GM12878 (cell line): ENCODE results near the gene MRPL34. TPM values are rescaled to one million over a fixed set of nuclear protein-coding genes. Genes with fewer than 3 reads are reported as not detected.

Experiments used
- ATAC-seq: fragments of 200-7000 bp; cut with Tn5 transposase; 3 replicates; pipeline ENCODE4 v1.9.1; 2020; ENCODE audit warnings: mild to moderate bottlenecking, moderate library complexity
- BruUV-seq: library from RNA; stranded (reverse); fragments of 400-500 nt; replicated peaks from 2 replicates; lab custom pipeline; 2021; lab: Mats Ljungman, UMichigan
- CTCF ChIA-PET: fragments of 300-600 bp; sonication (Branson Sonifier 250); formaldehyde crosslinking; extraction: SDS; loops from one replicate; lab custom pipeline; 2021; ENCODE audit warnings: inconsistent platforms; lab: Yijun Ruan, JAX
- POLR2A ChIA-PET: fragments of 350-600 bp; formaldehyde crosslinking; extraction: SDS; loops from one replicate; lab custom pipeline; 2021; ENCODE audit warnings: inconsistent platforms; lab: Charles Lee
- RAD21 ChIA-PET: fragments of 300-600 bp; sonication (Branson Sonifier 250); formaldehyde crosslinking; loops from one replicate; lab custom pipeline; 2023; ENCODE audit warnings: antibody characterized with exemption; ENCODE audit not compliant: unreplicated experiment; lab: Charles Lee
- SMC1A ChIA-PET: fragments of 300-600 bp; sonication (Branson Sonifier 250); formaldehyde crosslinking; loops from one replicate; lab custom pipeline; 2023; ENCODE audit not compliant: unreplicated experiment, uncharacterized antibody; lab: Charles Lee
- DNase-seq: peaks from one replicate; pipeline ENCODE4 v3.0.0-alpha.2; 2011; ENCODE audit warnings: low read depth, low spot score
- FAIRE-seq: peaks from 3 replicates; lab custom pipeline; 2011; peaks lifted over from hg19 to GRCh38; lab: Jason Lieb, UNC
- H2AFZ ChIP-seq: 2 replicates; pipeline ENCODE4 v1.6.0; 2011; ENCODE audit warnings: low read depth, low read length, control low read depth; ENCODE audit not compliant: control insufficient read depth
- H3K27ac ChIP-seq: 2 replicates; pipeline ENCODE4 v1.5.1; 2011; ENCODE audit warnings: control low read depth; ENCODE audit not compliant: control insufficient read depth, insufficient read depth
- H3K27me3 ChIP-seq, 2 experiments: replicated peaks in 1 of 2; 2 replicates each; pipeline versions ENCODE4 v1.6.0 to v1.6.1; 2011; ENCODE audit warnings: low read length in 1 of 2; ENCODE audit not compliant: control insufficient read depth in 2 of 2, insufficient read depth in 2 of 2
- H3K36me3 ChIP-seq, 2 experiments: 2 replicates each; pipeline ENCODE4 v1.5.1; 2011; ENCODE audit warnings: low read length in 1 of 2; ENCODE audit not compliant: control insufficient read depth in 2 of 2, insufficient read depth in 2 of 2
- H3K4me1 ChIP-seq: 2 replicates; pipeline ENCODE4 v1.6.1; 2011; ENCODE audit warnings: mild to moderate bottlenecking, low read length, moderate library complexity, mixed read lengths; ENCODE audit not compliant: control insufficient read depth, insufficient read depth
- H3K4me2 ChIP-seq: 2 replicates; pipeline ENCODE4 v1.6.0; 2011; ENCODE audit warnings: control low read depth; ENCODE audit not compliant: control insufficient read depth, insufficient read depth
- H3K4me3 ChIP-seq: fragments of 200-600 bp; sonication (generic); 2 replicates; pipeline ENCODE4 v1.5.1; 2016
- H3K79me2 ChIP-seq: 2 replicates; pipeline ENCODE4 v1.6.0; 2011; ENCODE audit warnings: low read length; ENCODE audit not compliant: control insufficient read depth, insufficient read depth
- H3K9ac ChIP-seq: 2 replicates; pipeline ENCODE4 v1.8.0; 2011; ENCODE audit warnings: low read length, control low read depth, mixed read lengths; ENCODE audit not compliant: control insufficient read depth, insufficient read depth
- H3K9me3 ChIP-seq: replicated peaks from 3 replicates; pipeline ENCODE4 v1.5.1; 2011; ENCODE audit warnings: mild to moderate bottlenecking, low read length; ENCODE audit not compliant: control insufficient read depth, insufficient read depth
- H4K20me1 ChIP-seq: 2 replicates; pipeline ENCODE4 v1.6.0; 2011; ENCODE audit not compliant: control insufficient read depth, insufficient read depth
- BCL11A ChIP-seq: IDR thresholded peaks from 2 replicates; pipeline ENCODE4 v1.6.1; 2011; ENCODE audit warnings: low read depth, low read length
- HSF1 ChIP-seq: fragments of 150-350 bp; IDR thresholded peaks from 2 replicates; pipeline ENCODE4 v1.6.1; 2014; ENCODE audit warnings: mild to moderate bottlenecking, low read depth, low read length
- KAT2A ChIP-seq: conservative IDR thresholded peaks from 2 replicates; pipeline ENCODE4 v1.6.1; 2011; ENCODE audit warnings: low read depth, low read length; ENCODE audit not compliant: control insufficient read depth
- NFXL1 ChIP-seq: fragments of 450-650 bp; IDR thresholded peaks from 2 replicates; pipeline ENCODE4 v1.6.1; 2017; ENCODE audit warnings: antibody characterized with exemption, mild to moderate bottlenecking, borderline replicate concordance
- RAD51 ChIP-seq: fragments of 450-650 bp; IDR thresholded peaks from 2 replicates; pipeline ENCODE4 v1.6.1; 2016; ENCODE audit warnings: moderate library complexity, mild to moderate bottlenecking, inconsistent platforms
- RB1 ChIP-seq: fragments of 450-650 bp; formaldehyde crosslinking; IDR thresholded peaks from 2 replicates; pipeline ENCODE4 v1.6.1; 2017; ENCODE audit warnings: mild to moderate bottlenecking, borderline replicate concordance
- SIX5 ChIP-seq: IDR thresholded peaks from 2 replicates; pipeline ENCODE4 v1.6.1; 2011; ENCODE audit warnings: mild to moderate bottlenecking, low read depth, low read length, moderate library complexity; ENCODE audit not compliant: severe bottlenecking
- YY1 ChIP-seq: IDR thresholded peaks from 2 replicates; pipeline ENCODE4 v1.6.1; 2011; ENCODE audit warnings: low read depth, mild to moderate bottlenecking, low read length
- WGBS: methylation state at CpG from one replicate; pipeline ENCODE4 v1.1.6; 2016; ENCODE audit warnings: low lambda C conversion rate; ENCODE audit not compliant: insufficient replicate concordance, insufficient coverage; ENCODE audit errors: missing lambda C conversion rate; 5-methylcytosine and 5-hydroxymethylcytosine counted together
- in situ Hi-C: fragments of 300-500 bp; cut with MboI; formaldehyde crosslinking; loops from 9 replicates; pipeline ENCODE4 v1.14.3; 2018; ENCODE audit warnings: mixed read lengths
- intact Hi-C: fragments of 100-400 bp; cut with micrococcal nuclease; formaldehyde crosslinking; loops from one replicate; pipeline ENCODE4 v1.14.2; 2022; ENCODE audit not compliant: unreplicated experiment
- polyA plus RNA-seq, 11 experiments: library from polyadenylated mRNA; depleted of rRNA in 4 of 11; unstranded in 6 of 11; stranded (reverse) in 5 of 11; fragments of >200 nt; fragmentation: Nextera tagmentation in 4 of 11; fragmentation: Illumina TruSeq in 1 of 11; extraction: Ambion mirVana in 4 of 11; extraction: Trizol in 1 of 11; gene quantifications; 1 replicate in 1 of 11; 2 replicates in 10 of 11; pipeline versions ENCODE4 v1.2.1 to v1.2.3, GENCODE V29; 2011 to 2016; ENCODE audit warnings: inconsistent platforms in 2 of 11, missing spikeins in 2 of 11, low read depth in 1 of 11
- total RNA-seq, 4 experiments: library from RNA; depleted of rRNA in 3 of 4; stranded (reverse); fragments of >200 nt in 3 of 4; fragmentation: Illumina TruSeq in 1 of 4; extraction: Trizol in 1 of 4; gene quantifications; 2 replicates each; pipeline versions ENCODE4 v1.2.1 to v1.2.3, GENCODE V29; 2013 to 2021

Gene MRPL34
- total and polyA plus RNA-seq, 10 of the 15 experiments (the other 5 are each of a cell fraction or from before 2014, with no cell fraction given), result 8.6 to 198 (median 78.6) TPM

- TF ChIP-seq YY1 (peak; percentile 32; the same call in 1 of the 2 replicates), BCL11A (no peak), RB1 (peak; percentile 70; the same call in 1 of the 2 replicates), RAD51 (peak; percentile 33; the same call in 1 of the 2 replicates), KAT2A (no peak), NFXL1 (no peak)
- TF ChIP-seq, all 136 proteins: peak for 38
Measured at GRCh38 chr19:17303167-17303939, 2.3 kb upstream of the MRPL34 start, which contains the start of gene ABHD8 (continued).

GRCh38 chr19:17303940-17304267 is 1.8 kb upstream of the MRPL34 start:
- WGBS, result 79% methylated on average over 12 of the region's 12 CpGs
- H3K79me2 ChIP-seq, result peaks cover 11% of the 10 kb centered on the region
- H4K20me1 ChIP-seq, result no peaks in the 10 kb centered on the region
- ChIA-PET SMC1A (interaction anchor here (0.7 to 1.7 kb wide), 5 partner anchors 12 to 229 kb away, joined by 3 to 4 read pairs (median 3); partner anchors contain the start of gene USE1), CTCF (interaction anchor here (0.7 to 5.0 kb wide), 9 partner anchors 10 to 236 kb away, joined by 3 to 43 read pairs (median 4); partner anchors contain the start of genes ANO8, BABAM1 and CCDC194), POLR2A (interaction anchor here (0.8 to 2.9 kb wide), 6 partner anchors 11 to 102 kb away, joined by 3 to 12 read pairs (median 4); partner anchors contain the start of genes ANO8, BABAM1, BST2 and OCEL1), RAD21 (interaction anchor here (0.8 to 1.5 kb wide), 5 partner anchors 9 to 85 kb away, joined by 3 to 7 read pairs (median 5); partner anchors contain the start of gene BABAM1)
- peak overlapping the region; percentile 22; the same call in 1 of the 2 replicates for H3K27ac ChIP-seq
- ATAC-seq (no peak), FAIRE-seq (no peak), DNase-seq (no peak)
- peak overlapping the region; percentile 4; the same call in 1 of the 2 replicates for H3K9ac ChIP-seq
- BruUV-seq, result no TSS peak
- H3K9me3 ChIP-seq, result no peaks in the 10 kb centered on the region
- H3K4me3 ChIP-seq, result no peak overlapping the region
- 0 out of 2 replicates have a peak, but pooled peaks have one; percentile 0 for TF ChIP-seq HSF1
- TF ChIP-seq SIX5, result no peak
- H3K36me3 ChIP-seq, result no peaks in the 10 kb centered on the region
- in situ Hi-C loops (no loop called here), intact Hi-C loops (loop anchor here (10.0 kb wide), 1 partner anchor 409 kb away; no protein-coding TSS in a partner anchor)
- H3K4me1 ChIP-seq, result peaks cover 16% of the 10 kb centered on the region
- peak overlapping the region; percentile 97 for H3K4me2 ChIP-seq
- H3K27me3 ChIP-seq, result no peaks in the 10 kb centered on the region
- H2AFZ ChIP-seq, result peak overlapping the region; percentile 67
